WTC11 (cell line): ENCODE measurements around the gene BBS12.

Experiments used
- AFF4 ChIP-seq: sonication (generic); formaldehyde crosslinking; IDR thresholded peaks from 2 replicates; pipeline ENCODE4 v1.8.1; 2023; ENCODE audit warnings: mild to moderate bottlenecking, missing genetic modification reagents, borderline replicate concordance
- ETV6 ChIP-seq: sonication (generic); formaldehyde crosslinking; IDR thresholded peaks from 2 replicates; pipeline ENCODE4 v1.8.1; 2022; ENCODE audit warnings: mild to moderate bottlenecking, missing genetic modification reagents
- ZBTB43 ChIP-seq: sonication (generic); formaldehyde crosslinking; IDR thresholded peaks from 2 replicates; pipeline ENCODE4 v1.8.1; 2023; ENCODE audit warnings: mild to moderate bottlenecking, missing genetic modification reagents
- ZNF263 ChIP-seq: sonication (generic); formaldehyde crosslinking; IDR thresholded peaks from 2 replicates; pipeline ENCODE4 v1.8.1; 2022; ENCODE audit warnings: low read depth, mild to moderate bottlenecking, moderate library complexity, missing genetic modification reagents
- TF ChIP-seq, protein P1 (sequence below): fragments of 200-600 bp; IDR thresholded peaks from 2 replicates; pipeline ENCODE4 v1.8.0; 2022; ENCODE audit warnings: antibody characterized with exemption
- TF ChIP-seq, protein P2 (sequence below): sonication (generic); formaldehyde crosslinking; IDR thresholded peaks from 2 replicates; pipeline ENCODE4 v1.8.1; 2022; ENCODE audit warnings: low read depth, missing genetic modification reagents, borderline replicate concordance
- TF ChIP-seq, protein P3 (sequence below): fragments of 250-450 bp; sonication (Bioruptor Pico); conservative IDR thresholded peaks from 2 replicates; pipeline ENCODE4 v1.9.0; 2021; ENCODE audit warnings: mild to moderate bottlenecking

- TF ChIP-seq ETV6 (CRISPR knock-in tag): no peak
- TF ChIP-seq, protein P1, sequence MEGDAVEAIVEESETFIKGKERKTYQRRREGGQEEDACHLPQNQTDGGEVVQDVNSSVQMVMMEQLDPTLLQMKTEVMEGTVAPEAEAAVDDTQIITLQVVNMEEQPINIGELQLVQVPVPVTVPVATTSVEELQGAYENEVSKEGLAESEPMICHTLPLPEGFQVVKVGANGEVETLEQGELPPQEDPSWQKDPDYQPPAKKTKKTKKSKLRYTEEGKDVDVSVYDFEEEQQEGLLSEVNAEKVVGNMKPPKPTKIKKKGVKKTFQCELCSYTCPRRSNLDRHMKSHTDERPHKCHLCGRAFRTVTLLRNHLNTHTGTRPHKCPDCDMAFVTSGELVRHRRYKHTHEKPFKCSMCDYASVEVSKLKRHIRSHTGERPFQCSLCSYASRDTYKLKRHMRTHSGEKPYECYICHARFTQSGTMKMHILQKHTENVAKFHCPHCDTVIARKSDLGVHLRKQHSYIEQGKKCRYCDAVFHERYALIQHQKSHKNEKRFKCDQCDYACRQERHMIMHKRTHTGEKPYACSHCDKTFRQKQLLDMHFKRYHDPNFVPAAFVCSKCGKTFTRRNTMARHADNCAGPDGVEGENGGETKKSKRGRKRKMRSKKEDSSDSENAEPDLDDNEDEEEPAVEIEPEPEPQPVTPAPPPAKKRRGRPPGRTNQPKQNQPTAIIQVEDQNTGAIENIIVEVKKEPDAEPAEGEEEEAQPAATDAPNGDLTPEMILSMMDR: no peak
- no peak for TF ChIP-seq AFF4 (CRISPR knock-in tag)
- no peak for TF ChIP-seq ZNF263 (CRISPR knock-in tag)
- TF ChIP-seq, protein P2, sequence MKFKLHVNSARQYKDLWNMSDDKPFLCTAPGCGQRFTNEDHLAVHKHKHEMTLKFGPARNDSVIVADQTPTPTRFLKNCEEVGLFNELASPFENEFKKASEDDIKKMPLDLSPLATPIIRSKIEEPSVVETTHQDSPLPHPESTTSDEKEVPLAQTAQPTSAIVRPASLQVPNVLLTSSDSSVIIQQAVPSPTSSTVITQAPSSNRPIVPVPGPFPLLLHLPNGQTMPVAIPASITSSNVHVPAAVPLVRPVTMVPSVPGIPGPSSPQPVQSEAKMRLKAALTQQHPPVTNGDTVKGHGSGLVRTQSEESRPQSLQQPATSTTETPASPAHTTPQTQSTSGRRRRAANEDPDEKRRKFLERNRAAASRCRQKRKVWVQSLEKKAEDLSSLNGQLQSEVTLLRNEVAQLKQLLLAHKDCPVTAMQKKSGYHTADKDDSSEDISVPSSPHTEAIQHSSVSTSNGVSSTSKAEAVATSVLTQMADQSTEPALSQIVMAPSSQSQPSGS (CRISPR knock-in tag): no peak
- TF ChIP-seq ZBTB43 (CRISPR knock-in tag): no peak
- TF ChIP-seq, protein P3, sequence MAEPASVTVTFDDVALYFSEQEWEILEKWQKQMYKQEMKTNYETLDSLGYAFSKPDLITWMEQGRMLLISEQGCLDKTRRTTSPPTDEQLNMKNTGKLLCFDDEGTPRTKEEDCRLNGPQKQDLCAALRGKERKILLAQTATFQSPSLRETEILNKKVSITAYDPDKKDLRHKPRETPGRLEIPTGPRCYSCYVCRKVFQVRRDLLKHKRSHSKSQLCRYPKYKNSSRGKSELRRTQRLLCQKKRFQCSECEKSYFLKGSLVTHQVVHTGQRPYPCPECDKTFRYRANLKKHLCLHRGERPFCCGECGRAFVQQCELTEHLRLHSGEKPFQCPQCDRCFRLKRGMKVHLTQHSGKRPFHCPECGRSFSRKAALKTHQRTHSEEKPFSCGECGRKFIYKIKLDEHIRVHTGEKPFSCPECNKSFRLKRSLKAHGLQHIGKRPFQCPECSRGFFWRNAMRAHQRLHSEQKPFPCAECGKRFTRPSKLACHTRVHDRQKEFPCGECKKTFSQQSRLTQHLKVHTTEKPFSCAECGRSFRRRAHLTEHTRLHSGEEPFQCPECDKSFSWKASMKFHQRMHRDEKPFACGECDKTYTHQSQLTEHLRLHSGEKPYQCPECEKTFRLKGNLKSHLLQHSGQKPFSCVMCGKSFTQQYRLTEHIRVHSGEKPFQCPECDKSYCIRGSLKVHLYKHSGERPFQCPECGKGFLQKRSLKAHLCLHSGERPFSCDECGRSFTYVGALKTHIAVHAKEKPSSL (CRISPR knock-in tag): no peak
Measured at GRCh38 chr4:122712782-122713181, 19.7 kb upstream of the BBS12 start.
